GM12874 (cell line): ENCODE data around the gene CKAP5.

Experiments
- TF ChIP-seq, protein P1 (sequence below): IDR thresholded peaks from 2 replicates; pipeline ENCODE4 v1.5.1; 2011; ENCODE audit warnings: low read depth, mild to moderate bottlenecking, control low read depth, low read length, moderate library complexity; ENCODE audit not compliant: insufficient read depth

Gene CKAP5

DNA sequence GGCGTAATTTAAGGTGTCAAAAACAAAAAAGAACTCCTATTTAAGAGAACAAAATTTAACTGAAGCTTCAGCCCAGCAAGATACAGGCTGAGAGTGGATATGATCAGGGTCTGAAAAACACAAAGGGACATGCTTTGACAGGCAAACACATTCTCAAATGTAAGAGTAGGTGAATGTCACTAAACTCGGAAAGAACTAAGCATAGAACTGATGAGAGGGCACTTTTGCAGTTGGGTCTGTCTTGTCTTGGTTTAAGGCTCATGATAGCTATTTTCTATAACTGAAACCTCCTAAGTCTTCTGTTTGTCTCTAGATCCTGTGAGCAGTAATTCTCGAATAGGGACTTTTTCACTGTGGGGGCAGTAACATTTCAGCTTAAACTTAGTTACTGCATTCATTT, 100.1 kb downstream of the CKAP5 start:
- TF ChIP-seq, protein P1, sequence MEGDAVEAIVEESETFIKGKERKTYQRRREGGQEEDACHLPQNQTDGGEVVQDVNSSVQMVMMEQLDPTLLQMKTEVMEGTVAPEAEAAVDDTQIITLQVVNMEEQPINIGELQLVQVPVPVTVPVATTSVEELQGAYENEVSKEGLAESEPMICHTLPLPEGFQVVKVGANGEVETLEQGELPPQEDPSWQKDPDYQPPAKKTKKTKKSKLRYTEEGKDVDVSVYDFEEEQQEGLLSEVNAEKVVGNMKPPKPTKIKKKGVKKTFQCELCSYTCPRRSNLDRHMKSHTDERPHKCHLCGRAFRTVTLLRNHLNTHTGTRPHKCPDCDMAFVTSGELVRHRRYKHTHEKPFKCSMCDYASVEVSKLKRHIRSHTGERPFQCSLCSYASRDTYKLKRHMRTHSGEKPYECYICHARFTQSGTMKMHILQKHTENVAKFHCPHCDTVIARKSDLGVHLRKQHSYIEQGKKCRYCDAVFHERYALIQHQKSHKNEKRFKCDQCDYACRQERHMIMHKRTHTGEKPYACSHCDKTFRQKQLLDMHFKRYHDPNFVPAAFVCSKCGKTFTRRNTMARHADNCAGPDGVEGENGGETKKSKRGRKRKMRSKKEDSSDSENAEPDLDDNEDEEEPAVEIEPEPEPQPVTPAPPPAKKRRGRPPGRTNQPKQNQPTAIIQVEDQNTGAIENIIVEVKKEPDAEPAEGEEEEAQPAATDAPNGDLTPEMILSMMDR: no peak

DNA sequence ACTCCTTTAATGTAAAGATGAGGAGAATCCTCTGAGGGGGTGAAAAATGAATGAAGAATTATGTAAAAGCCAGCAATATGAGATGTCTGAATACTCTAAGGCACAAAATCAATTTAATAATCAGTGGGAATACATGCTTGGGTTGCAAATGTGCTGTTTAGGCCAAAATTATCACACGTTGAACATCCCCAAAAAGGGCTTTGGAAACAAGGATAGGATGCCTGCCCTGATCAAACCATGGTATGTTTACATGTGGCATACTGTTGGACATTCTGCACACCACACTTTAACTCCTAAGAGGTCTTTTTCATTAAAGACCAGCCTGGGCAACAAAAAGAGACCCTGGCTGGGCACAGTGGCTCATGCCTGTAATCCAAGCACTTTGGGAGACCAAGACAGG, 100.8 kb downstream of the CKAP5 start:
- TF ChIP-seq, protein P1: no peak

DNA sequence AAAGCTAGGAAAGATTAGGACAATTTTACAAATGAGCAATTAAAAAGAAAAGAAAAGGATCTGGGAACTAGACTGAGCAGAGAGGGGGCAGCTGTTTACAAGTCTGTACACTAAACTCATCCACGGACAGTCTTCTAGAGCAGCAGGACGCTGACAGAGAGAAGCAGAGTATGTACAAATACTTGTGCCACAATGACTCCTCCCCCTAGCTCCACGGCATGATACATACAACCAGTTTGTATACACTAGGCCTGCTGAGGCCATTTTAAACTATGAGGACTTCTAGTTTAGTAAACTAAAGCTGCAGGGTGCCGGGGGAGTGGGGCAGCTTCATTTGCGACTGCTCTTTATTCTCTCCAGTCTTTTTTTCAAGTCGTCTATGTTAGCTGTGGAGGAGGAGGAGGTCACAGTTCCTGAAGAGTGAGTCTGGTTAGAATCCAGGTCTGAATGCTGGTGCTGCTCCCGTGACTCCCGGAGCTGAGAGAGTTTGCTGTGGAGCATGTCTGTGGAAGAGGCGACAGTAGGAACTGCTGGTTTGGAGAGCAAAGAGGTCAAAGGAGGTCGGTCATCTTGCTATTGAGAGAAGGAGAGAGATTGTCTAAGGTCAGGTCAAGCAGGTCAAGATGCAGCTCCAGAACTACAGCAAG, 102.3 kb downstream of the CKAP5 start:
- TF ChIP-seq, protein P1: no peak

GRCh38 chr11:46743043-46743442, 103.0 kb downstream of the CKAP5 start:
- TF ChIP-seq, protein P1: no peak

DNA sequence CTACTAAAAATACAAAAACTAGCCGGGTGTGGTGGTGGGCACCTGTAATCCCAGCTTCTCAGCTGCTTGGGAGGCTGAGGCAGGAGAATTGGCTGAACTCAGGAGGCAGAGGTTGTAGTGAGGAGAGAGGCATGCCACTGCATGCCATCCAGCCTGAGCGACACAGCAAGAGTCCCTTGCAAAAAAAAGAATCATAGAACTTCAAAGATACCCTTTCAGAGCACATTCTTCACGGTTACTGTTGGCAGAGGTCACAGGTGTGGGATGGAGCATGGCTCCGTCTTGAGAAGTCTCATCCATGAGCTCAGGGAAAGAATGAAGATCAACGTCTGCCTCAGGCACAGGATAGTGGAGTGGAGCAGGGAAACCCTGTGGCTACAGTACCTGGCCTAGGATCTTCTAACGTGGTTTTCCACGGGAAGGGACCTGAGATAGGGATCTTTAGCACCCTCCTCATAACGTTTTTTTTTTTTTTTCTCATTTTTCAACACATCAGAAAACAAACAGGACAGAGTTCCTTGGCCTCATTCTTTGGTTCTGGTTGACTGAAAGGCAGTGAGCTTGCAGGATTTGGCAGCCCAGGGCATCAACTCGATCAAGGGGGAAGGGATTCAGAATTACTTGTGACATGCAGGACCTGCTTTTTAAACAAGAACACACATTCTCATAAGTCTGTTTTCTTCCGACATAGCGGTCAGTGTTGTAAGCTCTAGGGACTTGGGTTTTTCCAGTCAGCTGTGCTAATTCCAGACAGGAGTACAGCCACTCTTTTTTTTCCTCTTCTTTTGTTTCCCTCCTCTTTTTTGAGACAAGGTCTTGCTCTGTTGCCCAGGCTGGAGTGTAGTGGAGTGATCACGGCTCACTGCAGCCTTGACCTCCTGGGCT, 104.2 kb downstream of the CKAP5 start:
- TF ChIP-seq, protein P1: no peak

- TF ChIP-seq, protein P1: no peak
Observed at GRCh38 chr11:46738887-46739286, 107.2 kb downstream of the CKAP5 start.

DNA sequence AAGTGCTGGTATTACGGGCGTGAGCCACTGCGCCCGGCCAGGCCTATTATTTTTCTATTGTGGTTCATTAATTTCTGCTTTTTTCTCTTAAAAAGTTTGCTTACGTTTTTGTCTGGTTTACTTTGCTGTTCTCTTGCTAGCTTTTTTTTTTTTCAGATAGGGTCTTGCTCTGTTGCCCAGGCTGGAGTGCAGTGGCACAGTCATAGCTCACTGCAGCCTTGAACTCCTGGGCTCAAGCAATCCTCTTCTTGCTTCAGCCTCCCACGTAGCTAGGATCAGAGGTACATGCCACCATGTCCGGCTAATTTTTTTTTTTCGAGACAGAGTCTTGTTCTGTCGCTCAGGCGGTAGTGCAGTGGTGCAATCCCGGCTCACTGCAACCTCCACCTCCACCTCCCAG, 108.4 kb downstream of the CKAP5 start:
- TF ChIP-seq, protein P1: no peak
